Measurements from ENCODE around the gene TMPRSS6.
"Not testable (repeated sequence)": the region's sequence is repeated elsewhere in the genome, so short reads cannot be mapped to it uniquely, and the experiment has no call there.

TMPRSS6 gene

DNA sequence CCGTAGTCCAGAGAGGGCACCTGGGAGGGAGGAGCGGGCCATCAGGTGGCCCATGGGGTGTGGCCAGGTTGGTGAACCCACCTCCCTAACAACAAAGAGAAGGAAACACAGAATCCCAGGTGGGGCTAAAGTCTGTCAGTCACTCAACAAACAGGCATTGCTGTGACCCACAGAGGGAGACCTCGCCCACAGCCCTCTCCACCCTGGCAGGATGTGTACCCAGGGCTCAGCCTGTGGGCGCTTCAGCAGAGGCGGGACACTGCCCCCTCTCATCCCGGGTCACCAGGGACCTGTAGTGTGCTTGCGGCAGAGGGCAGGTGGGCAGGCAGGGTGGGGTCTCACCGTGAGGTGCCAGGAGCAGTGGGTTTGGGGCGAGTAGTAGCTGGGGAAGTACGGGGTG lies 25.1 kb downstream of the TMPRSS6 start:
- no peak for DNase-seq

DNA sequence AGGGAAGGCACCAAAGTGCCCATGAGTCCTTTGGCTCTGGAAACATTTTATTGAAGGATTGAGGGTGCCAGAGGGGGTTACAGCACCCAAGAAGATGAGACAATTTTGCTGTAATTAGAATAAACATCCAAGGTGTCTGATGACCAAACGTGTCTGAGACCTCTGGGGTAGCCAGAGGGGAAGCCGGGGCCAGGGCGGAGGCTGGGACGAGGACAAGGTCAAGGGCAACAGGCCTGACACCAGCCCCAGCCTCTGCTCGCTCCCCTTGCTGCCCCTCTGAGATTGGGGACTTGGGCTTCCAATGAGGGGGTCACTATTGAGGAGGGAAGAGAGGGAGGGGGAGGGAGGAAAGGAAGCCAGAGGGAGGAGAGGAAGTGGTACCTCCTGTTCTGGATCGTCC lies 25.6 kb downstream of the TMPRSS6 start:
- DNase-seq = no peak

DNA sequence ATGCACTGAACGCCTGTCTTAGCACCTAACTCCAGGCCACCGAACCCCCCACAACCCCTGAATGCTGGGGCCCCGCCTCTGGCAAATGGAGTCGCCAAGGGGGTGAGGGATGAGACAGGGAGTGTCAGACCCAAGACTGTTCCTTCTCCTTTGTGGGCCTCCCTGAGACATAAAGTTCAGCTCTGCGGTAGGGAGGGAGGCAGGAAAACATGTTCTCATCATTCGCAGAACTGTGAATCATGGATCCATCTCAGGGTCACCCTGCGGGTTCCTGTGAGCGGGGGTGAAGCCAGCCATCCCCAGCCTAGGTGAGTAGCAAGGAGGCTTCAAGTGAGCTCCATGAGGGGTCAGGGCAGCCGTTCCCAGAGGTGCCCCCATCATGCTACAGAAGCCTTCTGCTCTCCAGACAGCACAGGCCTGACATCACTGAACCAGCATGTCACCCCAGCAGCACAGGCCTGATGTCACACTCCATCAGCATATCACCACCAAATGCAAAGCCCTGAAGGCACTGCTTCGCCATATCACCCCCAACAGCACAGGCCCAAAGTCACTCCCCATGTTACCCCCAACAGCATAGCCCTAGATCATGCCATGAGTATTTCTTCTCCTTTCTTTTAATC lies 27.2 kb downstream of the TMPRSS6 start:
- DNase-seq = no peak

DNA sequence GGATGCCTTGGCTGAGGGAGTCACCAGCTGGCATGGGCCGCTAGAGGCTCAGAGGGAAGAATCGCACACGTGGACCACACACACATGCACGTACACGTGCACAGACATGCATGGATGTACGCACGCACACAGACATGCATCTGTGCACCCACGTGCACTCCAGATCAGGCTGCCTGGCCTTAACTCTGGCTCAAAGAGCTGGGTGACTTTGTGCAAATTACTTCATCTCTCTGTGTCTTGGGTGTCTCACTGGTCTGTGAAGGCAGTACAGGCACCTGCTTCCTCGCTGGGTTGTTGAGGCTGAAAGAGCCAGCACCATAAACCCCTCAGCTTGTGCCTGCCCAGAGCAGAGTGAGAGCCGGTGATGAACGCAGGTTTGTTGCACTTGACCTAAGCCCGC lies 28.7 kb downstream of the TMPRSS6 start:
- no peak for DNase-seq

DNA sequence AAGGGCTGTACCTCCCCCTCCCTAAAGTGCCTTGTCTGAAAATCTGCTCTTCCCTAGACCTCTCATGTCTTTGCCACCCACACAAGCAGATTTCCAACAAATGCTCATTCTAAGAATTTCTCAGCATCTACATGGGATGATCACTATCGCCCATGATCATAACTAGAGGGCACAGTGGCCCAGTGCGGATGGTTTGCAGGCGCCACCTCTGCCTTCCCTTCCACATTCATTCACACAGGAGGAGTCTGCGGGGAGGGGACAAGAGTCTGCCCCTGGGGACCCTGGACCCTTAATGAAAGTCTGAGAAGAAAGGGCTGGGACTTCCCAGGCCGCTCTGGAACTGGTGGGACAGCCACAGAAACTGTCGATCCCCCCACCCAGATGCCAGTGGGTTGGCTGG lies 29.1 kb downstream of the TMPRSS6 start:
- DNase-seq = no peak

DNA sequence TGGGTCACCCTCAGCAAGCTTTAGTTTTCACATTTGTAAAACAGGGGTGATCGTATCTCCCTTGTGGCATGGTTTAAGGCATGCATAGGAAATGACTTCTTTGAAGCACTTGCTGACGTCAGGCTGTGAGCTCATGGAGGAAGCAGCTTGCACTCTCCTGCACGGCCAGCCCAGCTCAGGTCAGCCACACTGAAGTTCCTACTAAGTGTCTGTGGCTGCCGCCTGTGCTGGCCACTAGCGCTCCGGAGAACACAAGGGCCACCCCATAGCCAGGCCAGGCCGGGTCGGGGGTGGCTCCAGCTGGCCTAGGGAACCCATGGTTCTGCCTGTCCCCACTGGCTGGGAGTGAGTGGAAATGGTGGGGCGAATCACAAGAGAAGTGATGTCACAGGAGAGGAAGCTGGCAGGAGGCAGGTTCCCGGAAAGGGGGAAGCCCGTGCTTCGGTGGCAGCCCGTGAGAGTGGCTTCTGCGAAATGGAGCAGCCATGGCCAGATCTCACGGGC lies 29.8 kb downstream of the TMPRSS6 start:
- DNase-seq = peak; percentile 12

DNA sequence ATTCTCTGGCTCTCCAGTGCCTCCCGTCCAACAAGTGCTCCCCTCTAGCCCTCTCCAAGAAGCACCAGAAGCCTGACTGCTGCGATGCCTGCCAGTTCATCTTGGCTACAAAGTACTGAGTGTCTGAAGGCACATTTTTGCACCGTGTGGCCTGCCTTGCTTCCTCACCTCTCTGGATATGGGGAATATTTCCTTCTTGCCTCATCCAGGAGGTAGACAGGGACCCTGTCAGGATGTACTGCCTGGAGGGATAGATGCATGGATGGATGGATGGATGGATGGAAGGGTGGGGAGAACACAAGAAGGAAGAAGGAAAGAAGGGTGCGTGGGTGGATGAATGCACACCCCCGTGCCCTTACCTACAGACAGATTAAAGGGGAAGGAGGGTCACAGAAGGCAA lies 30.4 kb downstream of the TMPRSS6 start:
- DNase-seq = no peak

DNA sequence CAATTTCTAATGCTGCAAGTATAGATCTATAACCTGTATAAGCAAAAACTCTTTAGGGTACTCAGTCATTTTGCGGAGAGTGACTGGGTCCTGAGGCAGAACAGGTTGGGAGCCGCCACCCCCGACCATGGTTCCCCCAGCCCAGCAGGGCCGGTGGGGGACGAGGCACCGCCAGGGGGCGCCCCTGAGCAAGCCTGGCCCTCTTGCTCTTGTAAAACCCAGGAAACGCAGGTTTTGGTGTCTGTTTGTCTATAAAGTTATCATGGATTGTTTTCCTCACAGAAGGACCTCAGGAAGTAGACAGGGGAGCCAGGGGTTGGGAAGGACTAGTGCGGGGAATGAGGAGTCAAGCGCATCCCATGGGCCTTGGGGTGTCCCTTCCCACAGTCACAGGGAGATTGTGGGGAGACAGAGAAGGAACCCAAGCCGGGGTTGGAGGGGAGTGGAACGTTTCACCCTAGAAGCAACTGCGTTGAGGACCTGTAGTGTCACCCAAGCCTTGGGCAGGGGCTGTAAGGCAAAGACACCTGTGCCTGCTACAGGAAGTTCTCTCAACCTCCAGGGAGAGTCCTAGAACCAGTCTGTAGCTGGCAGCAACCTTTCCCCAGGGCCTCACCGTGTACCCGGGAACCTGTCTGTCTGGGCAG lies 31.6 kb downstream of the TMPRSS6 start:
- peak; percentile 31 for DNase-seq

DNA sequence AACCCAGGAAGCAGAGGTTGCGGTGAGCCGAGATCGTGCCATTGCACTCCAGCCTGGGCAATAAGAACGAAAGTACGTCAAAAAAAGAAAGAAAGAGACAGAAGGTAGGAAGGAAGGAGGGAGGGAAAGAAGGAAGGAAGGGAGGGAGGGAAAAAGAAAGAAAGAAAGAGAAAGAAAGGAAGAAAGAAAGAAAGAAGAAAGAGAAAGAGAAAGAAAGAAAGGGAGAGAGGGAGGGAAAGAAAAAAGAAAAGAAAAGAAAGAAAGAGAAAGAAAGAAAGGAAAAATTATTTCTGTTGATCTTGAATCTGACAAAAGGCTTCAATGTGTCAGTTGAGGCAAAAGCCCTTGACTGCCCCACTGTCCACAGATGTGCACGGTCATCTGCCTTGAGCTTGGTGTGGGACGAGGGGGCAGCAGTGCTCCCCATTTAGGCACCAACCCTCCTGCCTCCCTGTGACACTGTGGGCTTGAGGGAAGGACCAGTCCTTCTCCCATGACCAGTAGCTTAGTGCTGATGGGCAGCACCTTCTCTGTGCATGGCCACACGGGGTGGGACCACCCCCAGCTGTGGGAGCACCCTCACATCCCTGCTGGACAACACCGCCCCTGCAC lies 33.6 kb downstream of the TMPRSS6 start:
- DNase-seq = no peak

DNA sequence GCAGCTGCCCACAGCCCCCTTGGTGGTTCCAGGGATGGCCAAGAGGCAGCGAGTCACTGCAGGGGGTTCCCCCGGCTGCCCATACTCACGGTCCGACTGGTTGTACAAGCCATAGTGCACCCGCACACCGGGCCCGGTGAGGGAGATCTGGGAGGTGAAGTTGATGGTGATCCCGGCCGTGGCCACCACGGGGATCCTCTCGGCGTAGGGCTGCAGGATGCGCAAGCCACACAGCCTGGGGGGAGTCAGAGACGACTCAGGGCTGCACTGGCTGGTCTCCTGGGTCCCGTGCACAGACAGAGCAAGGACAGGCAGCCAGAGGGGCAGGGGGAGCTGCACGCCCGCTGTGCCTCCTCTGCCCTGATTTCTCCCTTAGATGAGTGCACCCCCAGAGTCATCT lies 34.5 kb downstream of the TMPRSS6 start:
- DNase-seq = no peak

DNA sequence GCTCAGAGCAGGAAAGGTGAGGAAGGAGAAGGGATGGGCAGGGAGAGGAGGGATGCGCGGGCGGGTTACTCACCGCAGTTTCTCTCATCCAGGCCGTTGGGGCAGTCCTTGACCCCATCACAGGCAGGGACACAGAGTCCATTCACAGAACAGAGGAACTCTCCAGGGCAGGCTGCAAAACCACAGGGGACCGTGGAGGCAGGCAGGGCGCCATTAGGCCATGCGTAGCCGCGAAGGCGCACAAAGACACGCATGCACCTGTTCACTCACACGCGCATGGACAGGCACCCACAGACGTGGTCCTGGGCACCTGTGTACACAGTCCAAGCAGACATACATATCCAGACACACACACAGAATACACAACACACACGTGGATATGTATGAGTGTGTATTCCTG lies 35.0 kb downstream of the TMPRSS6 start:
- DNase-seq = no peak

DNA sequence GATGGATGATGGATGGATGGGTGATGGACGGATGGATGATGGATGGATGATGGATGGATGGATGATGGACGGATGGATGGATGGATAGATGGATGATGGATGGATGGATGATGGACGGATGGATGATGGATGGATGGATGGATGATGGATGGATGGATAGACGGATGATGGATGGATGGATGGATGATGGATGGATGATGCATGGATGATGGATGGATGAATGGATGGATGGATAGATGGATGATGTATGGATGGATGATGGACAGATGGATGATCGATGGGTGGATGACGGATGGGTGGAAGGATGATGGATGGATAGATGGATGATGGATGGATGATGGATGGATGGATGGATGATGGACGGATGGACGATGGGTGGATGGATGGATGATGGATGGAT lies 36.8 kb downstream of the TMPRSS6 start:
- no peak for DNase-seq

DNA sequence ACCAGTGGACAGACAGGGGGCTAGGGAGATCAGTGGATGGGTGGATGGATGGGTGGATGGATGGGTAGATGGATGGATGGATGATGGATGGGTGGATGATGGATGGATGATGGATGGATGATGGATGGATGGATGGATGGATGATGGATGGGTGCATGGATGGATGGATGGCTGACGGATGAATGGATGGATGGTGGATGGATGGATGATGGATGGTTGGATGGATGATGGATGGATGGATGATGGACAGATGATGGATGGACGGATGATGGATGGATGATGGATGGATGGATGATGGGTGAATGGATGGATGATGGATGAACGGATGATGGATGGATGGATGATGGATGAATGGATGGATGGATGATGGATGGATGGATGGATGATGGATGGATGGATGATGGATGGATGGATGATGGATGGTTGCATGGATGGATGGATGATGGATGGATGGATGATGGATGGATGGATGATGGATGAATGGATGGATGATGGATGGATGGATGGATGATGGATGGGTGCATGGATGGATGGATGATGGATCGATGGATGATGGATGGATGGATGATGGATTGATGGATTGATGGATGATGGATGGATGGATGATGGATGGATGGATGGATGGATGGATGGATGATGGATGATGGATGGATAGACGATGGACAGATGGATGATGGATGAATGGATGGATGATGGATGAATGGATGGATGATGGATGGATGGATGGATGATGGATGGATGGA lies 37.5 kb downstream of the TMPRSS6 start:
- not testable (repeated sequence) for DNase-seq

DNA sequence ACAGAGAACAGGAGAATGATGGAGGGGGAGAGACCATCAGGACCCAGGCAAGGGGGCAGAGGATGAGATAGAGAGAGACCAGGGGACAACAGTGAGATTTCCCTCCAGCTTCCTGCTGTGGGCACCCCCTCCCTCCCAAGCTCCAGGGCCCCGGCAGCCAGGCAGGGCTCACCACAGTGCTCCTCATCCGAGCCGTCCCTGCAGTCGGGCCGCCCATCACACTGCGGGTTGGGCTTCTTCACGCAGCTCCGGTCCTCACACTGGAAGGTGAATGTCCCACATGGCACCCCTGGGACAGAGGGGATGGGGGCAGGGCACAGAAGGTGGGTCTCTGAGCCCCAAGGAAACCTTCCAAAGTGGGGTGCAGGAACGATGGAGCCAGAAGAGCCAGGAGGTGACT lies 38.8 kb downstream of the TMPRSS6 start:
- no peak for DNase-seq

DNA sequence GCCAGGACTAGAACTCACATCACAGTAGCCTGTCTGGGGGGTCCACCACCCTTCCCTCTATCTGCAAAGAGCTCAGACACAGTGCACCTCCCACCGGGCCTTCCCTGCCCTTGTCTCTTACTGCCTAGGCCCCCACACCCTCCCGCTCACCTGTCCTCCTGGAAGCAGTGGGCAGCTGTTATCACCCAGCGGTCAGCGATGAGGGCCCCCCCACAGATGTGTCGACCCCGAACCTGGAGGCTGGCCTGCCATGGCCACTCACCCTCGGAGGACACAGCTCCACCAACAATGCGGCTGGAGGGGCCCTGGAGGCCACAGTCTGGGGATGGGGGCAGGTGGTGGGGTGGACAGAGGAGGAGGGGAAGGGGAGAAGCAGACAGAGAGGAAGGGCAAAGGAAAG lies 39.2 kb downstream of the TMPRSS6 start:
- no peak for DNase-seq

DNA sequence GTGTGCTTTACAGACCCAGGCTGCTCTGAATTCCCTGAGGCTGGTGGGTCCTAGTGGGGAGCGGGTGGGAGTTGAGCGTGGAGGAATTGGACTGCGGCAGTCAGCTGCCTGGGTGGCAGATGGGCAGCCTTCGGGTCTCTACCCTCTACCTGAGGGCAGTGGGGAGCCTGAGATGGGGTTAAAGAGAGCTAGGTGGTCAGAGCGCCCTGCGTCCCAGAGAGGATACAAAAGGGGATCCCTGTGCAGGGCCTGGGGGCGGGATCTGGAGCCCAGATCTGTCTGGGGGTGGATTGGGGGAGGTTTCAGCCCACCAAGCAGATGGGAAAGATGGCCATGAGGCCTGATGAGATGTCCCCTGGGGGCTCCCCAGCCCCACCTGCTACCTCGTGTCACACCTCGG lies 39.8 kb downstream of the TMPRSS6 start:
- no peak for DNase-seq

DNA sequence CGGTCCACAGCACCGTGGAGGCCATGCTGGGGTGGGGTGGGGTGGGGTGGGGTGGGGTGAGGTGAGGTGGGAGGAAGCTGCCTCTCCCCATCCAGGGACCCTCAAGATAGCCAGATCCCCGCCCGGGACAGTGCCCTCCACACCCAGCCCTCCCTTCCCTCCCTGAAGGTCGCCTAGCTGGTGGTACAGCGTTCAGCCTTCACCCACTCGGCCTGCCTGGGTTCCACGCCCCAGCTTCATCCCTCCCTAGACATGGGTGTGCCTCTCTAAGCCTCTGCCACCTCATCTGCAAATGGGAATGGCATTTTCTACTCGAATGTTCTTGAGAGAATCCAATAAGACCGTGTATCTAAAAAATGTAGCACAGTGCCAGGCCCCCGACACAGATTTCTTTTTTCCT lies 40.2 kb downstream of the TMPRSS6 start:
- DNase-seq = no peak

DNA sequence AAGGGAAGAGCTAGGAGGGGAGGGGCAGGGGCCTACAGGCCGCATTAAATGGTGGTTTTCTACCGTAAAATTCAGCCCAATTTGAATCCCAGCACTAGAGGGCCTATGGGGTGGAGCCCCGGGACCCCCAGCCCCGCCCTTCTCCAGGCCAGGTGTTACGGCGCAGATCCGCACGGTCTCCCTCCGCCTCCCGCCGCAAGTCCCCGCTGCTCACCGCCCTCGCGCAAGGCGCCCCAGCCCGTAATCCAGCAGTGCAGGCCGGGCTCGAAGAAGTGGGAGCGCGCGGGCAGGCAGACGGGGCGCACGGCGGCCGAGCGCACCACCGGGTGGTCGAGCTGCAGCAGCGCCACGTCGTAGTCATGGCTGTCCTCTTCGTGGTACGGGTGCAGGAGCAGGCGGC lies 40.7 kb downstream of the TMPRSS6 start:
- DNase-seq = no peak

DNA sequence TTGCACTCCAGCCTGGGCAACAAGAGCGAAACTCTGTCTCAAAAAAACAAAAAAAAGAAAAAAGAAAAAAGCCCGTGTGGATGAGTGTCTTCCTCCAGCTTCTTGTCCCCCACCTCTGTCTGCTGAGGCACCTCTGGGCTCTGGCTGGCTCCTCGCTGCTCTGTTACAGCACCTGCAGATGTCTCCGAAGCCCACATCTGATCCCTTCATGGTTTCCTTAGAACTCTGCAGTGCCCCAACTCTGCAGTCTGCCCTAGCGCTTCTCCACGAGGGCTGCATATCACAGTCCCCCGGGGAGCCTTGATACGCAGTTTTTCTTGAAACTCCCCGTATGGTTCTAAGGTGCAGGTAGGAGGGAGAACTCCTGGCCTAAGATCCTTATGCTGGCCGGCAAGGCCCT lies 42.1 kb downstream of the TMPRSS6 start:
- no peak for DNase-seq

DNA sequence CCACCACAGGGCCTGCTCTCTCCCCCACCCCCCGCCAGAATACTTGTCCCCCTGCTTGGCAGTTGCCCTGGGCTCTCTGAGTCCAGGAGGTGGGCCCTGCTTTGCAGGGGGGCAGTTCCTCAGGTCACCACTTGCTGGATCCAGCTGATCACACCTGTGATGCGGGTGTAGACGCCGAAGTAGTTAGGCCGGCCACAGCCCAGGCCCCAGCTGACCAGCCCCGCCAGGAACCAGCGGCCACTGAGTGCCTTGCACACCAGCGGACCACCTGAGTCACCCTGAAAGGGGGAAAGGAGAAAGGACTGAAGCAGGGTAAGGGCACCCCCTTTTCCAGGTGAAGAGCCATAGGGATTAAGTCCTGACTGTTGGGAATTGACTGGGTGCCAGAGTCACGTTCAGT lies 43.6 kb downstream of the TMPRSS6 start:
- no peak for DNase-seq

DNA sequence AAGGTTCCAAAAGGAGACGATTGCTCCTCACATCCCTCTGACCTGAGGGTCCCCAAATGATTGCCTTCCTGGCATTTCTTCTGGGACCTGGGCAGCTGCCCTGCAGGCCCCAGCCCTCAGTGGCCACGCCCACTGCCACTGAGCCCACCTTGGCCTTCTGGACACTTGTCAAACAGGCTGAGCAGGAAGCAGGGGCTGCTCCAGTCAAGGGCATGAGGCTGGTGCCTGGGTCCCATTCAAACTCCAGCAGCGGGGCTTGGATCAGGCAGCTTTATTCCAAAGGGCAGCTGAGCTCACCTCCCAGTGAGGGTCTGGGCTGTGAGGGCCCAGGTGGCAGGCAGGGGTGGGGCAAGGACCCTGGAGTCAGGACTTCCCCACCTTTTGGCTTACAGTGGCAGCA lies 44.3 kb downstream of the TMPRSS6 start:
- DNase-seq = no peak

DNA sequence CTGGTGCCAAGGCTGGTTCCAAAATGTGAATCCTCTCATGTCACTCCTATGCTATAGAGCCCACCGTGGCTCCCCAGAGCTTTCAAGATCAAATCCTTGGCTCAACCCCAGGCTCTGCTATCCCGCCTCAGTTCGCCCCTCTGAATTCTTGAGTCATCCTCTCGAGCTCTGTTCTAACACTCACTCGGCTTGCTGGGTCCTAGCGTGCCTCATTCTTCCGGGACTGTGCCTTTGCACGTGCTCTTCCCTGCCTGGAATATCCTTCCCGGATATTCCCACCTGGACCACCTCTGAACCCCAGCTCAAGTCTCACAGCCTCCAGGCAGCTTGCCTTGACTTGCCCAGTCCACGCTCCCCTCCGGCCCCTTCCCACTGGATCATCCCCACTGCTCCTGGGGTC lies 45.0 kb downstream of the TMPRSS6 start:
- DNase-seq = no peak

DNA sequence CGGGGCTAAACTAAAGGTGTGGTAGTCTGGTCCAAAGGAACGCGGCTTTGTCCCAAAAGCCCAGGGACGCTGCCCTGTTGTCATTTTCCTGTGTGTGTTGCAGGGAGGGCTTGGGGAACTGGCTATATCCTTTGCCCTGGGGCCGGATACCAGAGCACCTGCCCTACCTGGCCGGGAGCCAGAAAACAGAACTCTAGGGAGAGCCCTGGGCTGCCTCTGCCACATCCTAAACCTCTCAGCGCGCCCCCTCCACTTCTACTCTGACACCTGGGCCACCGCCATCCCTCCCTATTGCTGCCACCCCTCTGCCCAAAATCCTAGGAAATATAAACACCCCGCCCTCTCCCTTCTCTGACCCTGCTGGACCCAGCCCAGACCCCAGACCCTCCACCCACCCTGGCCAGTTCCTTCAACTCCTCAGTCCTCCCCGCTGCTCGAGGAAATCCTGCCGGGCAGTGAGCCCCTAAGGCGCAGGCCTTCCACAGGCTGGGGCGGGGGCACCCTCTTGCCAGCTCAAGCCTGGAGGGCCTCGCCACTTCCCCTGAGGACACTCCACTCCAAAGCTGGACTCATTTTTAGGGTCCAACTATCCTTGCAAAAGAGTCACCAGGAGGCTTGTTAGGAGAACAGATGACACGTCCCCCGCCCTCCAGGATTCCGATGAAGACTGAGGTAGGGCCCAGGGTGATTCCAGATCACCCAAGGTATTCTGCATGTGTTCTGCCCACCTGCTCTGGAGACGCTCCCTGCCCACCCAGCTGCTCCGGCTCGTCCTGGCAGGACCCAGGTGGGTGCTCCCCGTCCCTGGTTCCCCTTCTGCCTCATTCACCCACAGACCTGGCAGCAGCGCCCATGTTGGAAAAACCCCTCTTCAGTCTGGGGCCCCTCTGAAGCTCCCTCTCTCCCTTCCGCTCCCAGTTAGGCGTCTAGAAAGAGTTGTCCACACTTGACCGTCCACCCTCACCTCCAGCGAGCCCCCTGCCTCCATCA lies 45.8 kb downstream of the TMPRSS6 start:
- DNase-seq = no peak
